Measurements from ENCODE around the gene ALDH4A1. TPM values are rescaled to one million over a fixed set of nuclear protein-coding genes. Genes with fewer than 3 reads are reported as not detected.

Gene ALDH4A1
- total RNA-seq, 4 donors from 2014 or later, result 19.9 to 24.8 (median 22.5) TPM

GRCh38 chr1:18928985-18929384 is 26.6 kb upstream of the ALDH4A1 start:
- ATAC-seq, result no peak
- Histone ChIP-seq H3K9me3 (no peaks in the 10 kb centered on the region), H3K27ac (no peak overlapping the region), H3K36me3 (no peaks in the 10 kb centered on the region), H3K27me3 (no peaks in the 10 kb centered on the region), H3K4me3 (no peak overlapping the region), H3K4me1 (peaks cover 0 to 76% (median 35%) of the 10 kb centered on the region in 3 donors)
- no peak for TF ChIP-seq CTCF (IDR thresholded peaks at IDR 0.05)
- TF ChIP-seq EP300 (IDR thresholded peaks at IDR 0.05), result no peak
- no peak for TF ChIP-seq POLR2AphosphoS5 (IDR thresholded peaks at IDR 0.05)
- TF ChIP-seq POLR2A (IDR thresholded peaks at IDR 0.05), result no peak
- WGBS, 2 donors (ENCODE audit: low coverage in 1 of 2), result no CpG with 5 or more reads among the region's 6 CpGs

GRCh38 chr1:18928406-18928805 is 26.1 kb upstream of the ALDH4A1 start:
- Histone ChIP-seq H3K27ac (peak overlapping the region in 2 of 4 donors; percentile 49 to 77), H3K9me3 (no peaks in the 10 kb centered on the region), H3K4me1 (peaks cover 3 to 80% (median 41%) of the 10 kb centered on the region in 3 donors), H3K36me3 (no peaks in the 10 kb centered on the region), H3K27me3 (no peaks in the 10 kb centered on the region), H3K4me3 (no peak overlapping the region)
- TF ChIP-seq EP300 (IDR thresholded peaks at IDR 0.05), result no peak
- TF ChIP-seq POLR2AphosphoS5 (IDR thresholded peaks at IDR 0.05), result no peak
- no peak for TF ChIP-seq POLR2A (IDR thresholded peaks at IDR 0.05)
- no peak for TF ChIP-seq CTCF (IDR thresholded peaks at IDR 0.05)
- 60% methylated on average over 1 of the region's 8 CpGs; no CpG with 5 or more reads in 1 of the 2 donors for WGBS, 2 donors (ENCODE audit: low coverage in 1 of 2)
- ATAC-seq, result no peak

- no peak for ATAC-seq
- WGBS, 2 donors (ENCODE audit: low coverage in 1 of 2), result 64 to 75% methylated on average over 4 of the region's 12 CpGs
- Histone ChIP-seq H3K4me3 (peak overlapping the region in 1 of 2 donors; percentile 8), H3K27me3 (no peaks in the 10 kb centered on the region), H3K4me1 (peaks cover 5 to 80% (median 41%) of the 10 kb centered on the region in 3 donors), H3K36me3 (no peaks in the 10 kb centered on the region), H3K9me3 (no peaks in the 10 kb centered on the region), H3K27ac (peak overlapping the region in 3 of 4 donors; percentile 64 to 77 (median 70))
- no peak for TF ChIP-seq EP300 (IDR thresholded peaks at IDR 0.05)
- no peak for TF ChIP-seq POLR2AphosphoS5 (IDR thresholded peaks at IDR 0.05)
- TF ChIP-seq CTCF (IDR thresholded peaks at IDR 0.05), result no peak
- no peak for TF ChIP-seq POLR2A (IDR thresholded peaks at IDR 0.05)
Measured at GRCh38 chr1:18927654-18928272, 25.4 kb upstream of the ALDH4A1 start.

- no CpG with 5 or more reads among the region's 16 CpGs for WGBS, 2 donors (ENCODE audit: low coverage in 1 of 2)
- Histone ChIP-seq H3K9me3 (no peaks in the 10 kb centered on the region), H3K4me1 (peaks cover 6 to 80% (median 41%) of the 10 kb centered on the region in 3 donors), H3K27ac (peak overlapping the region in 3 of 4 donors; percentile 64 to 77 (median 70)), H3K4me3 (peak overlapping the region in 1 of 2 donors; percentile 8), H3K36me3 (no peaks in the 10 kb centered on the region), H3K27me3 (no peaks in the 10 kb centered on the region)
- TF ChIP-seq CTCF (IDR thresholded peaks at IDR 0.05), result no peak
- no peak for ATAC-seq
Measured at GRCh38 chr1:18927082-18927653, 24.8 kb upstream of the ALDH4A1 start.

All from gastroesophageal sphincter (tissue), 4 donors.